ENCODE results near the gene EYA2.

Gene EYA2

GRCh38 chr20:47191956-47192355, 297.3 kb downstream of the EYA2 start:
- DNase-seq (ENCODE audit: low read depth, low spot score): no peak
- no peak overlapping the region for H3K4me3 ChIP-seq (ENCODE audit: low read depth, low read length)
- in situ Hi-C loops (cut with HindIII; ENCODE audit: low sequenced_read_pairs): no loop called here
- TF ChIP-seq CTCF (IDR thresholded peaks at IDR 0.05; ENCODE audit: low read depth, low read length): no peak

GRCh38 chr20:47195573-47195972, 300.9 kb downstream of the EYA2 start:
- H3K4me3 ChIP-seq (ENCODE audit: low read depth, low read length): no peak overlapping the region
- in situ Hi-C loops (cut with HindIII; ENCODE audit: low sequenced_read_pairs): no loop called here
- no peak for TF ChIP-seq CTCF (IDR thresholded peaks at IDR 0.05; ENCODE audit: low read depth, low read length)
- DNase-seq (ENCODE audit: low read depth, low spot score): no peak

GRCh38 chr20:47196091-47197081, 301.7 kb downstream of the EYA2 start:
- TF ChIP-seq CTCF (IDR thresholded peaks at IDR 0.05; ENCODE audit: low read depth, low read length): peak; percentile 97
- in situ Hi-C loops (cut with HindIII; ENCODE audit: low sequenced_read_pairs): no loop called here
- DNase-seq (ENCODE audit: low read depth, low spot score): peak; percentile 63
- no peak overlapping the region for H3K4me3 ChIP-seq (ENCODE audit: low read depth, low read length)

GRCh38 chr20:47198254-47198671, 303.6 kb downstream of the EYA2 start:
- no peak for DNase-seq (ENCODE audit: low read depth, low spot score)

GRCh38 chr20:47198996-47199552, 304.4 kb downstream of the EYA2 start:
- H3K4me3 ChIP-seq (ENCODE audit: low read depth, low read length): no peak overlapping the region
- no peak for TF ChIP-seq CTCF (IDR thresholded peaks at IDR 0.05; ENCODE audit: low read depth, low read length)
- no peak for DNase-seq (ENCODE audit: low read depth, low spot score)
- in situ Hi-C loops (cut with HindIII; ENCODE audit: low sequenced_read_pairs): no loop called here

More at GRCh38 chr20:47198254-47198671, 303.6 kb downstream of the EYA2 start:
- in situ Hi-C loops (cut with HindIII; ENCODE audit: low sequenced_read_pairs): no loop called here
- TF ChIP-seq CTCF (IDR thresholded peaks at IDR 0.05; ENCODE audit: low read depth, low read length): no peak
- no peak overlapping the region for H3K4me3 ChIP-seq (ENCODE audit: low read depth, low read length)

- in situ Hi-C loops (cut with HindIII; ENCODE audit: low sequenced_read_pairs): no loop called here
- no peak for TF ChIP-seq CTCF (IDR thresholded peaks at IDR 0.05; ENCODE audit: low read depth, low read length)
- DNase-seq (ENCODE audit: low read depth, low spot score): no peak
- H3K4me3 ChIP-seq (ENCODE audit: low read depth, low read length): no peak overlapping the region
Observed at GRCh38 chr20:47201074-47201730, 306.6 kb downstream of the EYA2 start.
